AG20443 (cell line): Measurements from ENCODE around the gene BCAP29.

Experiments
- DNase-seq: peaks from one replicate; pipeline ENCODE4 v3.0.0; 2012; ENCODE audit warnings: low spot score, mixed read lengths

Gene BCAP29

DNA sequence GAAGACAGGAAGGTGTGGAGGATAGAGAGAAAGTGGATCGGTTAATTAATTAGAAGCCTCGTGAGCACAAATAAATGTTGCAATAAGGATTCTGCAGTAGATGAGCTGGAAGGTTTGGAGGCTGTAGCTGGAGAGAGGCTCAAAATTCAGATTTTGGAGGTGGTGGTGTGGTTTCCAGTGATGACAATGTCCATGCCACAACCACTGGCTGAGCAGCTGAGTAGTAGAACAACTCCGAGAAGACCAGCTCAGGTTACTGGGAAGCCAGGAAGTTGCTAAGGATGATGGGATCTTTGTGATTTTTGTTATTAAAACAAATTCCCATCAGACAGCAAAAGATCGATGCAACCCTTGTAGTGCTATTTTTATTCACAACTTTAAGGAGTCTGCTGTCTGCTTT is 88.2 kb downstream of the BCAP29 start:
- DNase-seq = no peak
